SK-N-MC (cell line): ENCODE data around the gene GALP.

ENCODE experiments used
- EZH2 ChIP-seq: fragments of 200-600 bp; sonication (generic); IDR thresholded peaks from one replicate; pipeline ENCODE4 v1.6.1; 2017; ENCODE audit warnings: antibody characterized with exemption
- POLR2AphosphoS5 ChIP-seq: IDR thresholded peaks from 2 replicates; pipeline ENCODE4 v1.6.1; 2012; ENCODE audit warnings: mild to moderate bottlenecking, low read depth, low read length, borderline replicate concordance

GRCh38 chr19:56133858-56134653 is 41.8 kb upstream of the GALP start:
- TF ChIP-seq POLR2AphosphoS5: no peak
- TF ChIP-seq EZH2: no peak
